Lung (tissue), 12 donors: Measurements from ENCODE around the gene OR2C1. TPM values are rescaled to one million over a fixed set of nuclear protein-coding genes. Genes with fewer than 3 reads are reported as not detected.

Experiments
- ATAC-seq: fragments of 200-7000 bp; cut with Tn5 transposase; one replicate; pipeline ENCODE4 v1.9.1; 2020; ENCODE audit warnings: moderate number of reproducible peaks; ENCODE audit not compliant: insufficient read depth, low FRiP score
- DNase-seq, 3 donors: peaks; one replicate each; pipeline ENCODE4 v3.0.0-alpha.2; 2013 to 2017
- H3K27ac ChIP-seq, 2 donors: one replicate each; pipeline ENCODE4 v1.5.1; 2013; ENCODE audit warnings: mild to moderate bottlenecking in 2 of 2, moderate library complexity in 2 of 2, control low read depth in 1 of 2, inconsistent platforms in 1 of 2, low read depth in 1 of 2, low read length in 1 of 2
- H3K27me3 ChIP-seq, 3 donors: one replicate each; pipeline ENCODE4 v1.5.1; 2013; ENCODE audit warnings: low read length in 2 of 3; ENCODE audit not compliant: control insufficient read depth in 3 of 3, insufficient read depth in 3 of 3
- H3K36me3 ChIP-seq, 4 donors: one replicate each; pipeline ENCODE4 v1.5.1; 2013; ENCODE audit warnings: low read length in 4 of 4, mild to moderate bottlenecking in 1 of 4, moderate library complexity in 1 of 4; ENCODE audit not compliant: control insufficient read depth in 4 of 4, insufficient read depth in 4 of 4
- H3K4me1 ChIP-seq, 5 donors: one replicate each; pipeline ENCODE4 v1.5.1; 2013; ENCODE audit warnings: low read length in 5 of 5, mild to moderate bottlenecking in 2 of 5, moderate library complexity in 1 of 5; ENCODE audit not compliant: control insufficient read depth in 5 of 5, insufficient read depth in 5 of 5
- H3K4me3 ChIP-seq: one replicate; pipeline ENCODE4 v1.5.1; 2013; ENCODE audit warnings: mild to moderate bottlenecking, control low read depth, moderate library complexity
- H3K9ac ChIP-seq, 2 donors: one replicate each; pipeline ENCODE4 v1.5.1; 2013; ENCODE audit warnings: low read length in 2 of 2, control low read depth in 1 of 2; ENCODE audit not compliant: insufficient read depth in 1 of 2
- H3K9me3 ChIP-seq, 4 donors: one replicate each; pipeline ENCODE4 v1.5.1; 2013; ENCODE audit warnings: low read length in 3 of 4, mild to moderate bottlenecking in 1 of 4, moderate library complexity in 1 of 4; ENCODE audit not compliant: control insufficient read depth in 4 of 4, insufficient read depth in 3 of 4
- WGBS, 2 donors: extraction: QIAGEN DNeasy Blood & Tissue Kit; methylation state at CpG; one replicate each; pipeline ENCODE4 v1.1.7; 2013; 5-methylcytosine and 5-hydroxymethylcytosine counted together
- polyA plus RNA-seq, 2 donors: library from polyadenylated mRNA; stranded (reverse); fragments of 200-250 nt; gene quantifications; one replicate each; pipeline ENCODE4 v1.2.1, GENCODE V29; 2013
- total RNA-seq, 2 donors: library from RNA; depleted of rRNA in 1 of 2; stranded (reverse); fragments of >200 nt in 1 of 2; gene quantifications; one replicate each; pipeline ENCODE4 v1.2.1, GENCODE V29; 2014 to 2021
- TF ChIP-seq, protein P1 (sequence below): IDR thresholded peaks from 2 replicates; pipeline ENCODE4 v1.5.1; 2012; ENCODE audit warnings: mild to moderate bottlenecking; ENCODE audit errors: control extremely low read depth, extremely low read depth
- donor health status: control.
- donor health status: control.
- donor health status: Bipolar disorder and iron deficiency.
- donor health status: healthy.
- donor health status: DM: yes; HTN: yes; CAD: no.

Gene OR2C1
- total and polyA plus RNA-seq, 4 donors: 0.05 to 0.51 TPM; not detected in 2

DNA sequence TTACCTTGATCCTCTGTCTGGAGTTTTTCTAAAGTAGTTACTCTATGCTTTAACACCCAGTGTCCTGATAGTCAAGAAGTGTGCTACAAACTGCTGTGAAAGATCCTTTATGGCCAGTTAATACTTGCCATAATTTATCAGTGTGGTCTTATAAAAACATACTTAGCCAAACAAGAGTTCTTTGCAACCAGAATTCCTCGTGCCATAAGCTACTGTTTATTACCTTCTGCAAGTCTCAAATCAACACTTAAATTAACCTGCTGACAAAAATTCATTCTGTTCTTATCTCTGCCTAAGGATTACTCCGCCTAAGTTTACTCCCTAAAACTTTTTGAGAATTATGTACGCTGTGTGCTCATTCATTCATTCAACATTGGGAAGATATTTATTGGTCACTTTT lies 27.6 kb upstream of the OR2C1 start:
- H3K4me3 ChIP-seq: no peak overlapping the region
- H3K4me1 ChIP-seq: no peaks in the 10 kb centered on the region
- DNase-seq (no peak), ATAC-seq (no peak)
- H3K27ac ChIP-seq: no peak overlapping the region
- no peaks in the 10 kb centered on the region for H3K27me3 ChIP-seq
- 45 to 71% methylated on average over 3 of the region's 3 CpGs for WGBS, 2 donors
- TF ChIP-seq, protein P1, sequence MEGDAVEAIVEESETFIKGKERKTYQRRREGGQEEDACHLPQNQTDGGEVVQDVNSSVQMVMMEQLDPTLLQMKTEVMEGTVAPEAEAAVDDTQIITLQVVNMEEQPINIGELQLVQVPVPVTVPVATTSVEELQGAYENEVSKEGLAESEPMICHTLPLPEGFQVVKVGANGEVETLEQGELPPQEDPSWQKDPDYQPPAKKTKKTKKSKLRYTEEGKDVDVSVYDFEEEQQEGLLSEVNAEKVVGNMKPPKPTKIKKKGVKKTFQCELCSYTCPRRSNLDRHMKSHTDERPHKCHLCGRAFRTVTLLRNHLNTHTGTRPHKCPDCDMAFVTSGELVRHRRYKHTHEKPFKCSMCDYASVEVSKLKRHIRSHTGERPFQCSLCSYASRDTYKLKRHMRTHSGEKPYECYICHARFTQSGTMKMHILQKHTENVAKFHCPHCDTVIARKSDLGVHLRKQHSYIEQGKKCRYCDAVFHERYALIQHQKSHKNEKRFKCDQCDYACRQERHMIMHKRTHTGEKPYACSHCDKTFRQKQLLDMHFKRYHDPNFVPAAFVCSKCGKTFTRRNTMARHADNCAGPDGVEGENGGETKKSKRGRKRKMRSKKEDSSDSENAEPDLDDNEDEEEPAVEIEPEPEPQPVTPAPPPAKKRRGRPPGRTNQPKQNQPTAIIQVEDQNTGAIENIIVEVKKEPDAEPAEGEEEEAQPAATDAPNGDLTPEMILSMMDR: no peak
- no peak overlapping the region for H3K9ac ChIP-seq
- H3K9me3 ChIP-seq: peaks cover 0 to 14% (median 2%) of the 10 kb centered on the region in 4 donors
- no peaks in the 10 kb centered on the region for H3K36me3 ChIP-seq

DNA sequence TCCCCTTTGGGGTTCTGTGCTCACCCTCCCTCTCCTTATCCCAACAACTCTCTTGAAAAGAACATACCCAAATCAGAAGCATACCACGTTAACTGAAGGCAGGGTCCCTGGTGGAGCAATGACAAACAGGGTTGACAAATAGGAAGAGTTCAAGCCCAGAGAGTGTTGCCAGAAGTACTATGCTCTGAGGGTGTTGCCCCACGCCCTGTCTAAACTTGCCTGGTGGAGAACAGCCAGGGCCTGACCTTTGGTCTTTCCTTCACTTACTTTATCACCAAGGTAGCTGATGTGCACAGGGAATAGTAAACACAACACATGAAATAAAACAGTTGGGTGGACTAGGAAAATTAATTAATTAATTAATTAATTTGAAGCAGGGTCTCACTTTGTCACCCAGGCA lies 27.0 kb upstream of the OR2C1 start:
- WGBS, 2 donors: 60 to 61% methylated on average over 2 of the region's 2 CpGs
- no peak overlapping the region for H3K4me3 ChIP-seq
- no peaks in the 10 kb centered on the region for H3K36me3 ChIP-seq
- TF ChIP-seq, protein P1: no peak
- H3K27ac ChIP-seq: no peak overlapping the region
- ATAC-seq (no peak), DNase-seq (no peak)
- H3K4me1 ChIP-seq: no peaks in the 10 kb centered on the region
- H3K27me3 ChIP-seq: no peaks in the 10 kb centered on the region
- H3K9me3 ChIP-seq: peaks cover 0 to 10% (median under 1%) of the 10 kb centered on the region in 4 donors
- no peak overlapping the region for H3K9ac ChIP-seq

DNA sequence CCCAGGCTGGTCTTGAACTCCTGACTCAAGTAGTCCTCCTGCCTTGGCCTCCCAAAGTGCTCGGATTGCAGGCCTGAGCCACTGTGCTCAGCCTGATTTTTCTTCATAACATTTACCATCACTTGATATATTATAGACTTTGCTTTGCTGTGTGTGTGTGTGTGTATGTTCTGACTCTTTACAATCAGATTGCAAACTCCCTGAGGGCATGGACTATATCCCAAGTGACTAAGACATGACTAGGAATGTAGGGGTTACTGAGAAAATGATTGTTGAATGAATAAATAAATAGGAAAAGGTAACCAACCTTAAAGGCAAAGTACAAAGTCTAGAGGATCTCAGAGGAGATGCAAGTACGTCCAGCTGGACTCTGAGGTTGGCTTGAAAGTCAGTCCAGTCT lies 9.6 kb upstream of the OR2C1 start:
- 72 to 74% methylated on average over 2 of the region's 2 CpGs for WGBS, 2 donors
- TF ChIP-seq, protein P1: no peak

DNA sequence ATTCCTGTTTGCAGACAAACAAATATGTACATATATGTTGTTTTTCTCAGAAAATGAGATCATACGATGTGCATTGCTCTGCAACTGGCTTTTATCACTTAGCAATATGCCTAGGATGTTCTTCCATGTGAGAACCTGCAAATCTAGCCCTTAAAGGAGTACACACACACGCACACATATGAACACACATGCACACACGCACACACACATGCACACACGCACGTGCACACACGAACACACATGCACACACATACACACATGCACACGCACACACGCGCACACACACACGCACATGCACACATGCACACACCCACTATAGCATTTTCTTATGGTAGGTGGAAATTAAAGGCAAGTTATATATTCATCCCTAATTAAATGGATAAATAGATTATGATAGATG lies 8.1 kb upstream of the OR2C1 start:
- H3K27ac ChIP-seq: no peak overlapping the region
- H3K4me3 ChIP-seq: no peak overlapping the region
- ATAC-seq (no peak), DNase-seq (no peak)
- H3K36me3 ChIP-seq: no peaks in the 10 kb centered on the region
- no peak overlapping the region for H3K9ac ChIP-seq
- peaks cover 0 to 3% (median 0%) of the 10 kb centered on the region in 5 donors for H3K4me1 ChIP-seq
- 76 to 88% methylated on average over 10 of the region's 10 CpGs for WGBS, 2 donors
- peaks cover 0 to 2% (median 0%) of the 10 kb centered on the region in 4 donors for H3K9me3 ChIP-seq
- TF ChIP-seq, protein P1: no peak
- peaks cover 0 to 3% (median 0%) of the 10 kb centered on the region in 3 donors for H3K27me3 ChIP-seq

More for the DNA sequence above, 9.6 kb upstream of the OR2C1 start:
- ATAC-seq (no peak), DNase-seq (no peak)
- Histone ChIP-seq H3K4me3 (no peak overlapping the region), H3K36me3 (no peaks in the 10 kb centered on the region), H3K27me3 (peaks cover 0 to 3% (median 0%) of the 10 kb centered on the region in 3 donors), H3K27ac (no peak overlapping the region), H3K4me1 (peaks cover 0 to 3% (median 0%) of the 10 kb centered on the region in 5 donors), H3K9ac (no peak overlapping the region), H3K9me3 (peaks cover 0 to 2% (median 0%) of the 10 kb centered on the region in 4 donors)
